Measurements from ENCODE around the gene NPIPA3.
A peak's percentile ranks its signal among the peaks of the same experiment; 100 is the strongest.
"Not testable (repeated sequence)": the region's sequence is repeated elsewhere in the genome, so short reads cannot be mapped to it uniquely, and the experiment has no call there.

NPIPA3 gene

GRCh38 chr16:14703156-14704011, at the start of gene NPIPA3:
Gene NPIPA3 (plus strand): TSS chr16:14703411. CDS start chr16:14708944, 5,533 bp downstream.
- H3K4me3 ChIP-seq (ENCODE audit: low read depth, low read length); DNase-seq (ENCODE audit: low read depth): not testable (repeated sequence)

GRCh38 chr16:14658063-14658462, 45.1 kb upstream of the NPIPA3 start:
- TF ChIP-seq CTCF (conservative IDR thresholded peaks at IDR 0.05; ENCODE audit: low read depth, low read length), result no peak
- no peak overlapping the region for H3K4me3 ChIP-seq (ENCODE audit: low read depth, low read length)
- DNase-seq (ENCODE audit: low read depth), result peak; percentile 47

- no peak for TF ChIP-seq CTCF (conservative IDR thresholded peaks at IDR 0.05; ENCODE audit: low read depth, low read length)
- no peak for DNase-seq (ENCODE audit: low read depth)
- H3K4me3 ChIP-seq (ENCODE audit: low read depth, low read length), result no peak overlapping the region
These were observed 35.6 kb upstream of the NPIPA3 start for GRCh38 chr16:14667347-14668266.

DNA sequence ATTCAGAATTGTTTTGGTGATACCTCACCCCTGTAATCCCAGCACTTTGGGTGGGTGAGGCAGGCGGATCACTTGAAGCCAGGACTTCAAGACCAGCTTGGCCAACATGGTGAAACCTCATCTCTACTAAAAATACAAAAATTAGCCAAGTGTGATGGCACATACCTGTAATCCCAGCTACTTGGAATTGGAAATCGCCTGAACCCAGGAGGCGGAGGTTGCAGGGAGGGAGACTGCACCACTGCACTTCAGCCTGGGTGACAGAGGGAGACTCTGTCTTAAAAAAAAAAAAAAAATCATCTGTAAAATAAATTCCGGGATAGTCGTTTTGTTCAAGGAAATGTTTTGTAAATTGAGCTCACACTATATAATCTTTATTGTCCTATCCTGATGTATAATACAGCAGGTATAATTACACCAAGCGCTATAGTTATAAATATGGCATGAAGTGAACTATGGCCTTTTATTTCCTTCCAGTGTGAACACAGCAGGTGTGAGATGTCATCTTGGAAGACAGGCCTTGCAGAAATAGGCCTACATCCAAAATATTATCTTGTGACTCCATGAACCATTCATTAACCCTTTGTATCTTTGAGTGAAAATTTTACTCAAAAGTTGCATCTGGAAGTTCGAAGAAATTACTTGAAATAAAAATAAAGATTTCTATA, 34.5 kb upstream of the NPIPA3 start:
- H3K4me3 ChIP-seq (ENCODE audit: low read depth, low read length), result no peak overlapping the region
- DNase-seq (ENCODE audit: low read depth), result no peak
- no peak for TF ChIP-seq CTCF (conservative IDR thresholded peaks at IDR 0.05; ENCODE audit: low read depth, low read length)

GRCh38 chr16:14669776-14670175, 33.4 kb upstream of the NPIPA3 start:
- no peak overlapping the region for H3K4me3 ChIP-seq (ENCODE audit: low read depth, low read length)
- peak; percentile 4 for TF ChIP-seq CTCF (conservative IDR thresholded peaks at IDR 0.05; ENCODE audit: low read depth, low read length)
- DNase-seq (ENCODE audit: low read depth), result no peak

DNA sequence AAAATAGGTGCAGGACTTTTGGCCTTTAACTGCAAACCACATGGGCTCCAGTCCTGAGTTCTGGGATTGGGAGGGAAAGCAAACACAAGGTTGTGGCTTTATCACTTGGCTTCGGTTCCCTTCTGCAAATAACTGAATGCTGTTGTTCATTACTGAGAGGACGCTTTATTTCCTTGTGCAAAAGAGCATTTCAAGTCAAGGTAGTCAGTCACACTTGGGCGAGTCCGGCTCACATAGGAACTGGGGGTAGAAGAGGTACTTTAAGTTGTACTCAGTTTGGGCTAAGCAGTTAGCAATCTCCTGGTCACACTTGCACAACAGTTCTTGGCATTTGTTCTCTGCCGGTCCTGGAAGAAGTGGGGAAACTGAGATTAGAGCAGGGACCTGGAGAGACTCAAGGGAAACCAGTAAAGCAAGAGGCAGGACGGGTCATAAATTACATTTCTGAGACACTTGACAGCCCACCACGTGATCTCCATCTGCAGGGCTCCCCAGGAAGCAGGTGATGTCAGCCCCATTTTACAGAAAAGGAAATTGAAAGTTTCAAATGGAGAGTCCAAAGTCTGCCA, 30.7 kb upstream of the NPIPA3 start:
- TF ChIP-seq CTCF (conservative IDR thresholded peaks at IDR 0.05; ENCODE audit: low read depth, low read length), result no peak
- H3K4me3 ChIP-seq (ENCODE audit: low read depth, low read length), result no peak overlapping the region
- no peak for DNase-seq (ENCODE audit: low read depth)

Measured in choroid plexus epithelial cell (primary cell).